ENCODE measurements around the gene CASZ1.

Gene CASZ1

GRCh38 chr1:10833630-10834557 is 37.4 kb upstream of the CASZ1 start:
- Histone ChIP-seq H3K27me3 (ENCODE audit: control insufficient read depth, insufficient read depth, low read length) (peaks cover 9% of the 10 kb centered on the region), H3K4me3 (ENCODE audit: low read depth, low read length) (no peak overlapping the region), H3K4me1 (ENCODE audit: control insufficient read depth, insufficient read depth, low read length) (peaks cover 5% of the 10 kb centered on the region), H3K9me3 (ENCODE audit: control insufficient read depth, insufficient read depth, low read length) (no peaks in the 10 kb centered on the region), H3K36me3 (ENCODE audit: control insufficient read depth, insufficient read depth, low read length) (no peaks in the 10 kb centered on the region), H3K9ac (ENCODE audit: low read depth, low read length) (no peak overlapping the region)

- Histone ChIP-seq H3K27me3 (ENCODE audit: control insufficient read depth, insufficient read depth, low read length) (peaks cover 9% of the 10 kb centered on the region), H3K9ac (ENCODE audit: low read depth, low read length) (no peak overlapping the region), H3K4me1 (ENCODE audit: control insufficient read depth, insufficient read depth, low read length) (peaks cover 5% of the 10 kb centered on the region), H3K4me3 (ENCODE audit: low read depth, low read length) (no peak overlapping the region), H3K9me3 (ENCODE audit: control insufficient read depth, insufficient read depth, low read length) (no peaks in the 10 kb centered on the region), H3K36me3 (ENCODE audit: control insufficient read depth, insufficient read depth, low read length) (no peaks in the 10 kb centered on the region)
These were observed 36.3 kb upstream of the CASZ1 start for GRCh38 chr1:10832703-10833102.

GRCh38 chr1:10830961-10831668 is 34.7 kb upstream of the CASZ1 start:
- no peaks in the 10 kb centered on the region for H3K4me1 ChIP-seq (ENCODE audit: control insufficient read depth, insufficient read depth, low read length)
- H3K36me3 ChIP-seq (ENCODE audit: control insufficient read depth, insufficient read depth, low read length): no peaks in the 10 kb centered on the region
- no peaks in the 10 kb centered on the region for H3K9me3 ChIP-seq (ENCODE audit: control insufficient read depth, insufficient read depth, low read length)
- H3K27me3 ChIP-seq (ENCODE audit: control insufficient read depth, insufficient read depth, low read length): peaks cover 9% of the 10 kb centered on the region
- no peak overlapping the region for H3K9ac ChIP-seq (ENCODE audit: low read depth, low read length)
- H3K4me3 ChIP-seq (ENCODE audit: low read depth, low read length): no peak overlapping the region

DNA sequence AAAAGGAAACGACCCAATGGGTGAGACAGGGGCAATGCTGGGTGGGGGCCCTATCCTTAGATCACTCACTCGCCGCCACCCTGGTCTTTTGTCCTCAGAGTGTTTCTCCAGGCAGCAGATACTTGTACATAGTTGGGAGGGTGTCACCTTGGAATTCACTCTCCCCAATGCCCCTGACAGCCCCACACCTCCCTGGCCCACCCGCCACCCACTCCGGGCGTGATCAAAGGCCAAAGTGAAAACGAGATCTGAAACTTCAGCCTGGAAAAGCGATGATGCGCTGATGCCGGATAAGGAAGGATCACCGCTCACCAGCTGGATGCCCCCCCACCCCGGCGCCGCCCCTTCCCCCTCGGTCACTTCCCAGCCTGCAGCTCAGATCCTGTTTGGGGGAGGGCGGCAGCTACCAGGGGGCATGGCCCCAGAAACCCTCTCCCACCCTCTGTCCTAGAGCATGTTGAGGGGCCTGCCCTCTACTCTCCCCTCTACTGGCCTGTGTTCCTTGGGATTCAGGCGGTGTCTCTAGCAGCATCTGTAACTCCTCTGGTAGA is 33.6 kb upstream of the CASZ1 start:
- no peaks in the 10 kb centered on the region for H3K4me1 ChIP-seq (ENCODE audit: control insufficient read depth, insufficient read depth, low read length)
- H3K4me3 ChIP-seq (ENCODE audit: low read depth, low read length): no peak overlapping the region
- peaks cover 9% of the 10 kb centered on the region for H3K27me3 ChIP-seq (ENCODE audit: control insufficient read depth, insufficient read depth, low read length)
- H3K9me3 ChIP-seq (ENCODE audit: control insufficient read depth, insufficient read depth, low read length): no peaks in the 10 kb centered on the region
- H3K36me3 ChIP-seq (ENCODE audit: control insufficient read depth, insufficient read depth, low read length): no peaks in the 10 kb centered on the region
- H3K9ac ChIP-seq (ENCODE audit: low read depth, low read length): no peak overlapping the region

DNA sequence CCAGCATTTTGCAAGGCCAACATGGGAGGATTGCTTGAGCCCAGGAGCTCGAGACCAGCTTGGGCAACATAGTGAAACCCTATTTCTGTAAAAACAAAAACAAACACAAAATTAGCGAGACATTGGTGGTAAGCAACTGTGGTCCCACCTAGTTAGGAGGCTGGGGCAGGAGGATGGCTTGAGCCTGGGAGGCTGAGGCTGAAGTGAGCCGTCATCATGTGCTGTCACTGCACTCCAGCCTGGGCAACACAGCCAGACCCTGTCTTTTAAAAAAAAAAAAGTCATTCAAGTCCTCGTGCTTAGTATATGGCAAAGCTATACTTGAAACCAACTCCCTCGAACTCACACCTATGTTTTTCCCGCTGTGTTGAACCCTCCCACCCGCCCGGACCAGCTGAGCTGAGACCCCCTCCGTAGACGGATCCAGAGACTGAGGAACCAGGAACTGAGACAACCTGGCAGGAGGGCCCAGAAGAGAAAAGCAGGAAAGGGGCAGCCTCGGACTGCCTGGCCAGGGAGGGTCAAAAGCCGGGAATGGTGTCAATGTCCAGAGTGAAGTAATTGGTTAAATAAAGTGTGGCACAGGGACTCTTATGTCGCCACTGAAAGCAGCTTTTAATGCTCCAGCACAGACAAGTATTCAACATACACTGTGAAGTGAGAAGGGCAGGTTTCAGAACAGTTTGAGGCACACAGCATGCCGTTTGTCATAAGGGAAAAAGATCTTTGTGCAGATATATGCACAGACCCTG is 32.8 kb upstream of the CASZ1 start:
- Histone ChIP-seq H3K4me3 (ENCODE audit: low read depth, low read length) (no peak overlapping the region), H3K9ac (ENCODE audit: low read depth, low read length) (no peak overlapping the region), H3K36me3 (ENCODE audit: control insufficient read depth, insufficient read depth, low read length) (no peaks in the 10 kb centered on the region), H3K27me3 (ENCODE audit: control insufficient read depth, insufficient read depth, low read length) (peaks cover 2% of the 10 kb centered on the region), H3K4me1 (ENCODE audit: control insufficient read depth, insufficient read depth, low read length) (no peaks in the 10 kb centered on the region), H3K9me3 (ENCODE audit: control insufficient read depth, insufficient read depth, low read length) (no peaks in the 10 kb centered on the region)

DNA sequence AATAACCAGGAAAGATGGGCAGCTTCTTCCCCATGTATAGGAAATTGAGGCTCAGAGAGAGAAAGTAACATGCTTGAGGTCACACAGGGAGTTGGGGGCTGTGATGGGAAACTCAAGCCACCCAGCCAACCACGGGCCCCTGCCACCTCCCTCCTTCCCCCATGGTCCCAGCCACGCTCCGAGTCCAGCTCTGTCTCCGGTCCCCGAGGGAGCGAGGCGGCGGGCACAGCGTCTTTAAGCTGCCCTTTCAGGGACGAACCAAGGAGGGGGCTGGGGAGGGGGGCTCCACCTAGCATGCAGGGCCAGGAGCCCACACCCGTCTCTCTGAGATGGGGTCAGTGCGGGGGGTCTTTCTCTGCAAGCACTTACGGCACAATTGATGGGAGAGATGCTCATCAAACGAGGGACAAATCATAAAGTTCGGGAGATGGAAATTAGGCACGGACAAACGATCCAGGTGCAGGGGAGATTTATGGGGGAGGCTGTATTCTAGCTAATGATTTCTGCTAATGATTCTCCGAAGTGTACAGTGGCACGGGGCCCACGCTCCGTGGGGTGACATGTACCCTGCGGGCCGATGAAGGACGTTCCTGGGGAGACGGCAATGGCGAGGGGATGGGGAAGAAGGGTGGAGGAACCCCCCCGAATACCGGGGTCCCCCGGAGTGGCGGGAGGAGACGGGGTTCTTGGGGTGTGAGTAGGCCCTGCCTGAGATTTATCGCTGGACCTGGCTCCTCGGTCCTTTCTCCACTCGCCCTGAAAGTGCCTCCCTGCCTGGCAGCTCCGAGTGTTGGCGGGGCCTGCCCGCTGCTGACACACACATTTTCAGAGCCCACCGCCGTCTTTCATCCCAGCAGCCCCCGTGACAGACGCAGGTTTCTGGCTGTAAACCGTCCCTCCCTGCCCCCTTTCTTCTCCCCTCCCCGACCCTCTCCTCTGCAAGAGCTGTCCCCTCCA is 31.2 kb upstream of the CASZ1 start:
- H3K4me3 ChIP-seq (ENCODE audit: low read depth, low read length): no peak overlapping the region
- H3K9ac ChIP-seq (ENCODE audit: low read depth, low read length): no peak overlapping the region
- no peaks in the 10 kb centered on the region for H3K4me1 ChIP-seq (ENCODE audit: control insufficient read depth, insufficient read depth, low read length)
- H3K36me3 ChIP-seq (ENCODE audit: control insufficient read depth, insufficient read depth, low read length): no peaks in the 10 kb centered on the region
- H3K9me3 ChIP-seq (ENCODE audit: control insufficient read depth, insufficient read depth, low read length): no peaks in the 10 kb centered on the region
- H3K27me3 ChIP-seq (ENCODE audit: control insufficient read depth, insufficient read depth, low read length): no peaks in the 10 kb centered on the region

DNA sequence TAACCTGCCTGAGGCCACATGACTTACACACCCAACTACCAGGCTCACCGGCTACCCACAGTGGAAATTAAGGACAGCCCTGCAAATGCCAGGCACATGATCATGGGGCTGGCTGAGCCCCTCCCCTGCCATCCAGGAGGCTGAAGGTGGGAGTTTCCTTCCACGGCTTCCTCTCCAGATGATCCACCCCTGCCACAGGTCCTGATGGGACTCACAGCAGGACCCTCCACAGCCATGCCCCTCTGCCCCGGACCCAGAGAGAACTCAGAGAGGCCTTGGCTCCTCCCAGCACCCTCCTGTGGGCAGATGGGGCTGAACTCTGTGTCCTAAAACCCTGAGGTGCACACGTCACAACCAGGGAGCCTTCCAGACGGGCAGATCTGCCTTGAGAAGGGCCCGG is 29.1 kb upstream of the CASZ1 start:
- Histone ChIP-seq H3K4me1 (ENCODE audit: control insufficient read depth, insufficient read depth, low read length) (no peaks in the 10 kb centered on the region), H3K9me3 (ENCODE audit: control insufficient read depth, insufficient read depth, low read length) (no peaks in the 10 kb centered on the region), H3K27me3 (ENCODE audit: control insufficient read depth, insufficient read depth, low read length) (no peaks in the 10 kb centered on the region), H3K4me3 (ENCODE audit: low read depth, low read length) (no peak overlapping the region), H3K36me3 (ENCODE audit: control insufficient read depth, insufficient read depth, low read length) (no peaks in the 10 kb centered on the region), H3K9ac (ENCODE audit: low read depth, low read length) (no peak overlapping the region)

DNA sequence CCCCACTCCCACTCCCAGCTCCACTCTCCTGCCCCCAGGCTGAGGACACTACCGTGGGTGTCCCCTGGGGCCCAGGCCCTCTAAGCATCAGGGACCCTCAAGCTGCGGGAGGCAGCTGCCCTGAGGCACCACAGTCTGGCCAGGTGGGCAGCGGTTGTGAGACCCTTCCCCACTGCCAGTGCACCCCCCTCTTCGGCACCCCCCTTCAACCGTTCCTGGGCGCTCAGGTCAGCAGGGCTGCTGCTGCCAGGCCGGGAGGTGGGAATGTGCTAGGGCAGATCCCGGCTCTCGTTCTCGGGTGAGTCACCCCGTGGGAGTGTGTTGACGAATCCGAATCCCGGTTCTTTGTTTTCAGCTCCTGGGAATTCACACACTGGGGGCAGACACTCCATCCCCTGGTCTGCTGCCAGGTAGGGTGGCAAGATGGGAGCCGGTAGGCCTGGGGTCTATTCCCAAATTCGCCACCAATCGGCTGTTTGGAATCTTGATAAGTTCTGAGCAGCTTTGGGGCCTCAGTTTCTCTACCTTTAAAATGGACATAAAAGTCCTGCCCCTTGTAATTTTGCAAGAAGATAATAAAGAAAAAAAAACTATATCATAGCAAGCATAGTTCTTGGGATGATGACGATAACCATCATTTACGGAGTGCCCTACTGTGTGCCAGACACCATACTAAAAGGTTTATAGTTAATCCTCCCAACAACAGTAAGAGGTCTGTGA is 28.5 kb upstream of the CASZ1 start:
- H3K4me1 ChIP-seq (ENCODE audit: control insufficient read depth, insufficient read depth, low read length): no peaks in the 10 kb centered on the region
- no peak overlapping the region for H3K4me3 ChIP-seq (ENCODE audit: low read depth, low read length)
- no peak overlapping the region for H3K9ac ChIP-seq (ENCODE audit: low read depth, low read length)
- no peaks in the 10 kb centered on the region for H3K9me3 ChIP-seq (ENCODE audit: control insufficient read depth, insufficient read depth, low read length)
- no peaks in the 10 kb centered on the region for H3K27me3 ChIP-seq (ENCODE audit: control insufficient read depth, insufficient read depth, low read length)
- no peaks in the 10 kb centered on the region for H3K36me3 ChIP-seq (ENCODE audit: control insufficient read depth, insufficient read depth, low read length)

DNA sequence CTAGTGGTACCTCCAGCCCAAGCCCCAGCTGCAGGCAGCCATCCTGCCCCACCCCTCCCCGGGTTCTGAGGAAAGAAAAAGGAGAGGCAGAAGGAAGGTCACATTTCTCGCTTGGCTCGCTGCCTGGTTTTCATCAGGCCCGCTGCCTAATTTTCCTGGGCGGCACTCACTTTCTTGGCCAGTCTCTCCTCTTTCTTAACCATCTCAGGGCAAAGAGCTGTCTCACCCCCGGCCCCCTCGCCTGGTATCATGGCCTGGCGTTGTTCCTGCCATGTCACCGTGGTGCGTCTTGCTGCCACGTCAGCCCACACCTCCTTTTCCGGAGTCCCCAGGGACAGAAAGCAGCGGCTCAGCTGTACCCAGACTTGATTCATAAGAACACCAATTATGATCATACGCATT is 26.6 kb upstream of the CASZ1 start:
- Histone ChIP-seq H3K4me3 (ENCODE audit: low read depth, low read length) (no peak overlapping the region), H3K27me3 (ENCODE audit: control insufficient read depth, insufficient read depth, low read length) (no peaks in the 10 kb centered on the region), H3K9ac (ENCODE audit: low read depth, low read length) (no peak overlapping the region), H3K9me3 (ENCODE audit: control insufficient read depth, insufficient read depth, low read length) (no peaks in the 10 kb centered on the region), H3K36me3 (ENCODE audit: control insufficient read depth, insufficient read depth, low read length) (no peaks in the 10 kb centered on the region), H3K4me1 (ENCODE audit: control insufficient read depth, insufficient read depth, low read length) (no peaks in the 10 kb centered on the region)

GRCh38 chr1:10821388-10821787 is 24.9 kb upstream of the CASZ1 start:
- no peak overlapping the region for H3K4me3 ChIP-seq (ENCODE audit: low read depth, low read length)
- no peaks in the 10 kb centered on the region for H3K9me3 ChIP-seq (ENCODE audit: control insufficient read depth, insufficient read depth, low read length)
- H3K36me3 ChIP-seq (ENCODE audit: control insufficient read depth, insufficient read depth, low read length): no peaks in the 10 kb centered on the region
- H3K9ac ChIP-seq (ENCODE audit: low read depth, low read length): no peak overlapping the region
- no peaks in the 10 kb centered on the region for H3K27me3 ChIP-seq (ENCODE audit: control insufficient read depth, insufficient read depth, low read length)
- H3K4me1 ChIP-seq (ENCODE audit: control insufficient read depth, insufficient read depth, low read length): no peaks in the 10 kb centered on the region

Data from iPS-15b (cell line).